HuH-7.5 (cell line): ENCODE data around the gene ANKRD11.
"Not testable (repeated sequence)": the region's sequence is repeated elsewhere in the genome, so short reads cannot be mapped to it uniquely, and the experiment has no call there.

ENCODE experiments used
- DNase-seq: peaks from one replicate; pipeline ENCODE4 v3.0.0; 2011; ENCODE audit warnings: low spot score

The ANKRD11 gene

DNA sequence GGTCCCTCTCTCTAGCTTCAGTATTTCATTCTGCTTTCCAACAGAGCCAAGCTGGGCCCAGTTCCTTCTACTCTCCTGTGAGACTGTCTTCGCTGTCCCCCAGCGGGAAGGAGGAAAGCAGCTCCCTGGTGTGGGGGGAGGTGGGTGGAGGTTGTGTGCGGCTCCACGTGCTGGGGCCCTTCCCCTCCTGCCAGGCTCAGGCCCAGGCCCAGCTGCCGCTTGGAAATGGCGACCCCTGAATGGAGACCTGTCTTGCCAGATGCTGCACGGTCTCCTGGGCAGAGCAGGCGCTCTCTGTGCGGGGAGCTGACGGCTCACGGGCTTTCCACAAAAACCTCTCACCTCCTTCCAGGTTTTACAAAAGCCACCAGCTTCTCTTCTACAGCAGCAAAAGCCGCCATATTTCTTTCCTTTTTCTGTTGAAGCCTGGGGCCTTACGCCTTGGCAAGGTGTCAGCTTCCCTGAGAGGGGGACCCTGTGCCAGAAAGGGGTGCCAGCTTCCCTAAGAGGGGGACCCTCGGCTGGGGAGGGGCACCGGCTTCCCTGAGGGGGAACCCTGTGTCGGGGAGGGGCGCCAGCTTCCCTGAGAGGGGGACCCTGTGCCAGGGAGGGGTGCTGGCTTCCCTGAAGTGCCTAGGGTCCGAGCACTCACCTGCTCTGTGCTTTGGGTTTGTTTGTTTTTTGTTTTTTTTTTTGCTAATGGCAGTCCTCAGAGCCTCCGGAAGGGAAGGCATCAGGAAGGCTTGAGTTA, 225.4 kb downstream of the ANKRD11 start:
- no peak for DNase-seq

DNA sequence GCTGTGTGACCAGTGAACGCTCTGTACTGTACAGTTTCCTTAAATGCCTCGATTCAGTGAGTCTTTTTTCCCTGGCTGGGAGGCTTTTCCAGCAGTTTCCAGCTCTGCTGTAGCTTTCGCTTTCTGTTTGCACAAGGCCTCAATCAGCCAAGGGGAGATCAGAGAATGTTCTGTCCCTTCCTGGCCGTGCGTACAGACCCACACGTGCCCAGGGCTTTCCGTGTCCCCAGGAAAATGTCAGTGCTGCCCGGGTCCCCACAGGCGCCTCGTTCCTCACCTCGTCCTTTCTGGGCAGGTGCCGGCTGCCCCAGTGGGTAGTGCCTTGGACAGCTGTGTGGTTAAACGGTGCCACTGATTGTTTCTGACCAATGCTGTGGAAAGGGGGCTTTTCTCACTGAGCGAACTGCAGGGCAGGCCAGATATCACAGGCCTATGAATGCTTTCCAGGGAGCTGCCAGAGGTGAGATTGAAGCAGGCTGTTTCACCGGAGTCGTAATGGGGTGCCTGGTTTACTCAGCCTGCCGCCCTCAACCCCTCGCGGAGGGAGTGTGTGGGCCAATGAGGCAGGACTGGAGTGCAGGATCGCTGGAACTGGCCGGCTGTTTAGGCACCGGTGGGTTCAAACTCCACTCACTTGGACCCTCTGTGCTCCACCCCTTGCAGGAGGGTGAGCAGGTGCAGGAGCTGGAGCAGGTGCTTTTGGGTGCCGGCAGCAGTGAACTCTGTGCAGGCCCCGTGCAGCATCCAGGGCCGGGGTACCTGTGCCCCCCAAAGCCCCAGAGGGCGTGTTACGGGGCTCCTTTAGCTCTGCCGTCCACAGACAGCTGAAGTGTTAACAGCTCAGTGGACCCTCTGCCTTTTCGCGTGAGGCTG, 228.4 kb downstream of the ANKRD11 start:
- DNase-seq = no peak

DNA sequence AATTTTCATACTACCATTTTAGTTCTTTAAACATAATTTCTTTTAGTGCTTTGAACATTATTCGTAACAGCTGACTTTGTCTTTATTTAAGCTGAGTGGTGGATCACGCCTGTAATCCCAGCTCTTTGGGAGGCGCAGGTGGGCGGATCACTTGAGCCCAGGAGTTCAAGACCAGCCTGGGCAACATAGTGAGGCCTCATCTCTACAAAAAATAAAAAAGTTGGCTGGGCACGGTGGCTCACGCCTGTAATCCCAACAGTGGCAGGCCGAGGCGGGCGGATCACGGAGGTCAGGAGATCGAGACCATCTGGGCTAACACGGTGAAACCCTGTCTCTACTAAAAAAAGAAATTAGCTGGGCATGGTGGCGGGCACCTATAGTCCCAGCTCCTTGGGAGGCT, 230.5 kb downstream of the ANKRD11 start:
- not testable (repeated sequence) for DNase-seq

DNA sequence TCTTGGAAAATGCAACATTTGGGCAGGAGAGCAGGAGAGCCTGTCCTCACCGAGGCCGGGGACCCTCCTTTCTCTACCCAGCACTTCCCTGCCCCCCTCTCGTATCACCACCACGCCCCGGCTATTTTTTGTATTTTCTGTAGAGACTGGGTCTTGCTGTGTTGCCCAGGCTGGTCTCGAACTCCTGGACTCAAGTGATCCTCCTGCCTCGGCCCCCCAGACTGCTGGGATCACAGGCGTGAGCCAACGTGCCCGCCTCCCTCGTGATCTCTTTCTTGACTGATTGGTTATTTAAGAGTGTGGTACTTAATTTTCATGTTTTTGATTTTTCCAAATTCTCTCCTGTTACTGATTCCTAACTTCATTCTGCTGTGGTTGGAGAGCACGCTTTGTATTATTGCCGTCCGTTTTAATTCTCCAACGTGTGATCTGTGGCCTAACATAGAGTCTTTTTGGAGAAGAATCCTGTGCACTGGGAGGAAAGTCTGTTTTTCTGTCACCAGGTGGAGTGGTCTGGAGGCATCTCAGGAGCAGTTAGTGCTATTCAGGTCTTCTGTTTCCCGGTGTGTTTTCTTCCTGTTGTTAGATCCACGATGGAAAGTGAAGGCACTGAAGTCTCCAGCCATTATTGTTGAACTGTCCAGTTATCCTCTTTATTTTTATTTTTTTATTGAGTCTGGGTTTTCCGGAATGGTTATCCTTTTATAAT, 232.4 kb downstream of the ANKRD11 start:
- DNase-seq = peak; percentile 87

DNA sequence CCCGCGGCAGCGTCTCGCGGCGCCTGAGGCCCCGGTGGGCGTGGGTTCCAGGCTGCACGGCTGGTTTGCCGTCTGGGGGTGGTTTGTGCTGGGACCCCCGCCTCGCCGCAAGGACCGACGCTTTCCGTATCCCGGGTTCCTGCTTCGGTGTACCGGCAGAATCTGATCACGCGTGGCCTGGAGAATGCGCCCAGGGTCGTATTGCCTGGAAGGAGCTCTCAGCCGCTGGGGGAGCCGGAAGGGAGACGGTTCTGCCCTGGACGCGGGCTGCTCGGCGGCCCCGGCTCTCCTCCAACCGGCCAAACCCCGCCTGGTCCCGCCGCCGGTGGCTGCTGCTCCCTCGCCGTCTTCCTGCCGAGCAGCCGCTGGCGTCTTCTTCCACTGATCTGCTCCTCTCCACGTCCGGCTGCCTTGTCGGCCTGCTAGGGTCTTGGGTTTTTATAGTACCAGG, 233.1 kb downstream of the ANKRD11 start:
- peak; percentile 82 for DNase-seq

DNA sequence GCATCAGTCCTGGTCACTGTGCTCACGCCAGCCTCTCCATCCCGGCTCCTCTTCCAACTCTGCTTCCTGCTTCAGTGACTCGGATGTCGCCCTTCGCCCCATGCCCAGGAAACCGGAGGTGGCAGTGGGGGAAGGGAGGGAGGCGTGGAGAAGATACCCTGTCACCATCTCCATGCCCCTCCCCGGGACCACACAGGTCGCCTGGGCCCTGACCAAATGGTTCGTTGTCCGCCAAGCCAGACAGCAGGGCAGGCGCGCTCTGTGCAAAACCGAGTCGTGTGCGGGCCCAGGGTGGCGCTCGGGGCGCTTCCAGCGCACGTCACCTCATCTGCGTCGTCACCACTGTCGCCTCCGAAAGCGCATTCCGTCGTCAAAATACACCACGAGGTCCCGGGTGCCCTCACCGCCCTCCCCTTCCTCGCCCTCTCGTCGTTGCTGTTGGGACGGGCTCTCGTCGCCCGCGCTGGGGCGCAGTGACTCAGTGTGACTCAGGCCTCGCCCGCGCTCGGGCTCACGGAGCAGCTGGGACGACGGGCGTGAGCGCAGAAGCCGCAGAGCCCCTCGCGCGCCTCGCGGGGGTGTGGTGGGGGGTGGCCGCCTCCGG, 233.6 kb downstream of the ANKRD11 start:
- DNase-seq = peak; percentile 83

DNA sequence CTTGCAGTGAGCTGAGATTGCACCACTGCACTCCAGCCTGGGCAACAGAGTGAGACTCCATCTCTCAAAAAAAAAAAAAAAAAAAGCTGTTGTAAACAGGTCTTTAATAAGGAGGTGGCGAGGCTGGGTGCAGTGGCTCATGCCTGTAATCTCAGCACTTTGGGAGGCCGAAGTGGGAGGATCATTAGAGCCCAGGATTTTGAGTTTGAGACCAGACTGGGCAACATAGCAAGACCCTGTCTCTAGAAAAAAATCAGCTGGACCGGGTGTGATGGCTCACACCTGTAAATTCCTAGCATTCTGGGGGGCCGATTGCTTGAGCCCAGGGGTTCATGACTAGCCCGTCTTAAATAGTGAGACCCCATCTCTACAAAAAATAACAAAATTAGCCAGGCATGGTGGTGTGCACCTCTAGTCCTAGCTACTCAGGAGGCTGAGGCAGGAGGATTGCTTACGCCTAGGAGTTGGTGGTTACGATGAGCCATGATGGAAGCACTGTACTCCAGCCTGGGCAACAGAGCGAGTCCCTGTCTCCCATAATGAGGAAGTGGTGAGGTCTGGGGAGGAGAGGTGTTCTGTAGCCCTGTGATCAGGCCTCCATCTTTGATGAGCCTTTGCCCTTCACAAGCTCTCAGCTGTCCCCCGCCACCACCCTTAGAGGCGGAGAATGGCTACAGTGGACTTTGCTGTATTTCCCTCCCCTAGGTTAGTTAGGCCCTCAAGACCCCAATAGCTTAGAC, 236.6 kb downstream of the ANKRD11 start:
- DNase-seq = no peak

DNA sequence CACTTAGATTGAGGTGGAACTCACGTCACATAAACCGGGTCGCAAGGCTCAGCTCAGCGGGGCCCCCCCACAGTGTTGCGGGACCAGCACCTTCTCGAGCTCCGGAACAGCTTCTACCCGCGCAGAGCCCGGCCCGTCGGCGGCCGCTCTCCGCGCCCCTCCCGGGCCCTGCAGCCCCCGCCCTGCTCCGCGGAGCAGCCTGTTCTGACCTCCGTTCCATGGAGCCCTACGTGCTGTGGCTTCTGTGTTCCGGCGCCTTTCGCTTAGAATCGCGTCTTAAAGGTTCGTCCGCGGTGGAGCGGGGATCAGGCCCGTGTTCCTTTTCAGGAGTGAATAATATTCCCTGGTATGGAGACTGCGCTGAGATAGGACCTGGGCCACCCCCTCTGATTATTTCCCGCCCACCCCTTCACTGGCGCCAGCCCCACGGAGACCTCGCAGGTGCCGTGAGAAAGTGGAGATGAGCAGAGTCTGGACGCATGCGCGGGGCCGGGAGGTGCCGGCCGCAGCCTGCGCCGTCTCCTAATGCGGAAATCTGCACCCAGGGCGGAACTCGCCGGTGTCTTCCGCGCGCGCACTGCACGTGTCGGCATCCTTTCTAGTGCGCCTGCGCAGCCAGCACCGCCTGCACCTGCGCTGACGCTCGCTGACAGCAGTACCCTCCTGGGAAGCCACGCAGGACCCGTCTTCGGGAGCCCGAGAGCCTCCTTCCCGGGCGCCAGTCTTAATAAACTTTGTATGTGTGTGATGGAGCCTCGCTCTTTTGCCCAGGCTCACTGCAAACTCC, 242.0 kb downstream of the ANKRD11 start:
- DNase-seq = no peak

DNA sequence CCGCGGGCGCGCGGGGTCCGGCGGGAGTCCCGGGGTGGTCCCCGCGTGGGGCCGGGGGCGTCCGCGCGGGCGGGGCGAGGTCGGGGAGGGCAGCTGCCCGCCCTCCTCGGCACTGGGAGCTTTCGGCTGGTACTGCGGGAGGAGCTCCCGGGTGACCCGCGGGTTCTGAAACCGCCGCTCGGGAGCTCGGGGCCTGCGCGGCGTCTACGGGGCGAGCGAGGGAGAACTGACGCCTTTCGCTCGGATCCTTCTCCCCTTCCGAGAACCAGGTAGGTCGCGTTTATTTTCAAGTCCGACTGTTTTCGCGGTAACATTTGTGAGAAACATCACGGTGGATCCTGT, 242.7 kb downstream of the ANKRD11 start:
- not testable (repeated sequence) for DNase-seq

DNA sequence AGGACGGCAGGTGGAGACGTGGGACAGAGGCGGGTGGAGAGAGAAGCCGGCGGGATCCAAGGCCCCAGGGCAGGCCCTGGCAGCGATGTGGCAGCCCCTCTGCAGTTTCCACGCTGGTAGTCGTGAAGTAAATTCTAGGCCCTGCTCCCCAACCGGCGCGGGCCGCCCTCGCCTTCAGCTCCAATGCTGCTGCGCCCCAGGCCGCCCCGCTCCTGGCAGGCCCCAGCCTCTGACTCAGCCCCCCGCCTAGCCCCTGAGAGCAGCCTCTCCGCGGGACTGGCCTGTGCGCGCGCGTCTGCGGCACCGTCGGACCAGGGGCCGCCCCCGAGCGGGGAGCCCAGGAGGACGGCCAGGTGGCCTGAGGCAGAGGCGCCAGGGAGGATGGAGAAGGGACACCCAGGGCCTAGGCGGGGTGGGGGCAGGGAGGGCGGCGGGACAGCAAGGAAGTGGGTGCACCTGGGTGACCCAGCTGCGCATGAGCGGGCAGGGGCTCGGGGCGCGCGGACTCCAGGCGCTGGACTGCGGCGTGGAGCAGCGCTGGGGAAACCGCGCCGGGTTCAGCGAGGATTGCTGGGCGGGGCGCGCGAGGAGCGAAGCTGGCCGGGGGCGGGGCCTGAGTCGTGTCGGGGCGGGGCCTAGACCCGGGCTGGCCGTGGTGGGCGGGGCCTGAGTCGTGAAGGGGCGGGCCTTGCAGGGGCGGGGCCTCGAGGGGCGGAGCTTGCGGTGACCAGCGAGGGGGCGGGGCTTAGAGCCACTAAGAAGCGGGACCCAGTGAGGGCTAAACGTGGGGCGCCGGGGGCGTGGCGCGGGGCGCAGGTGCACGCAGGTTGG, 243.2 kb downstream of the ANKRD11 start:
- peak; percentile 98 for DNase-seq

DNA sequence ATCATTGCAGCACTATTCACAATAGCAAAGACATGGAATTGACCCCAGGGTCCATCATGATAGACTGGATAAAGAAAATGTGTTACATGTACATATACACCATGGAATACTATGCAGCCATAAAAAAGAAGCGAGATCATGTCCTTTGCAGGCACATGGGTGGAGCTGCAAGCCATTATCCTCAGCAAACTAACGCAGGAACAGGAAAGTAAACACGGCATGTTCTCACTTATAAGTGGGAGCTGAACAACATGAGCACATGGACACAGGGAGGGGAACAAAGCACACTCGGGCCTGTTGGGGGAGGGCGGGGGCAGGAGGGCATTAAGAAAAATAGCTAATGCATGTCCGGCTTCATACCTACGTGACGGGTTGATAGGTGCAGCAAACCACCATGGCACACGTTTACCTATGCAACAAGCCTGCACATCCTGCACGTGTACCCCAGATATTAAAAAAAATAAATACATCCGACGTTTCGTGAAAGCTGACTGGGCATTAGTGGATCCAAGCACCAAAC, 243.9 kb downstream of the ANKRD11 start:
- no peak for DNase-seq

DNA sequence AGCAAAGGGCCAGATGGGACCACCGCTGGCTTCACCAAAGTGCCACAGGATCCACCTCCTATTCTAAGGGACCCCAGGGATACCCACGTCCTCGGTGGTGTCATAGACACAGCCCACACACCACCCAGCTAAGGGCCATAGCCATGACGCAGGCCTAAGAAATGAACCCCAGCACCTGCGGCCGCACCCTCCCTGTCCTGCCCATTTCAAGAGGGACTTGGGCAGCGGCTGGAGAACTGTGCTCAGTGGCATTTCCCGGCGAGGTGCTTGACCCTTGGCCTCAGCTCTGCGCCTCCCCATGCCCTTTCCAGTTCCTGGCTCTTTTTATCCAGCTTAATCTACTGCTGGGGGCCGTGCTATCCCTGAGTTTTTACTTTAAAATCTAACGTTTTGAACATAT, 245.6 kb downstream of the ANKRD11 start:
- DNase-seq = no peak

DNA sequence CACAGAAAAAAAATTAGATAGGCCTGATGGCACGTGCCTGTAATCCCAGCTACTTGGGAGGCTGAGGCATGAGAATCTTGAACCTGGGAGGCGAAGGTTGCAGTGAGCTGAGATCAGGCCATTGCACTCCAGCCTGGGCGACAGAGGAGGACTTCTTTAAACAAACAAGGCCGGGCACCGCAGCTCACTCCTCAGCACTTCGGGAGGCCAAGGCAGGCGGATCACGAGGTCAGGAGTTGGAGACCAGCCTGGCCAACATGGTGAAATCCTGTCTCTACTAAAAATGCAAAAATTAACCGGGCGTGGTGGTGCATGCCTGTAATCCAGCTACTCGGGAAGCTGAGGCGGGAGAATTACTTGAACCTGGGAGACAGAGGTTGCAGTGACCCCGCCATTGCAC, 246.1 kb downstream of the ANKRD11 start:
- not testable (repeated sequence) for DNase-seq

DNA sequence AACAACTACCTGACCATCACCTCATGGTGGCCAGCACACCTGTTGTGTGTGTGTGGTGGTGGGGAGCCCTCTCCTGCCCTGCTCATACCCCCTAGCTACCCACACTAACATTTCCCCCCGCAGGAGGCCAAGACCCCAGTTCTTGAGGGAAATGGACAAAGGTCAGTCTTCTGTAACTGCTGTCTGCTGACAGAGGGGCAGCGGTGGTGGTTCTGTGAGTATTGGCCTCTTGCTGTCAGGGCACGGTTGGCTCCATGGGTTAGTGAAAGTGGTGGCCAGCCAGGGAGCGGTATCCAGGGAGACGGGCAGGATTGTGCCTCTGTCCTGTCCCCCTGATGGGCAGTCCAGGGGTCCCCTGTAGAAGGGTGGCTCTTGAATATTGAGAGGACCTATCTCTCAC, 246.7 kb downstream of the ANKRD11 start:
- DNase-seq = no peak

DNA sequence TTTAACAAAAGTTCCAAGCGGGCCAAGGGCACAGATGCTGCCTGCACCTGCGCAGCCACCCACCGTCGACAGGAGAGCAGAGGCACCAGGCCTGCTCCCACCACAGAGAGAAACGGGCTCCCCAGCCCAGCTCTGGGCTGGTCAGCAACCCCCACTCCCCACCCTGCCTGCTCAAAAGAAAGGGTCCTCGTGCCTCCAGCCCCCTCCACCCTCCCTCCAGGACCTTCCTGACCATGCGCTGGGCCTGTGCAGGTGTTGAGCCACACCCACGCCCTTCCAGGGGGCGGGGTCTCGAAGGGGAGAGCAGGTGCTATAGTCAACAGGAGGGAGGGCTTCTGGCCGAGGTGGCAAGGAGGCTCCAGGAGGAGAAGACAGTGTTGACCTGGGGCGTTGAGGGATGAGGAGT, 247.6 kb downstream of the ANKRD11 start:
- DNase-seq = no peak

DNA sequence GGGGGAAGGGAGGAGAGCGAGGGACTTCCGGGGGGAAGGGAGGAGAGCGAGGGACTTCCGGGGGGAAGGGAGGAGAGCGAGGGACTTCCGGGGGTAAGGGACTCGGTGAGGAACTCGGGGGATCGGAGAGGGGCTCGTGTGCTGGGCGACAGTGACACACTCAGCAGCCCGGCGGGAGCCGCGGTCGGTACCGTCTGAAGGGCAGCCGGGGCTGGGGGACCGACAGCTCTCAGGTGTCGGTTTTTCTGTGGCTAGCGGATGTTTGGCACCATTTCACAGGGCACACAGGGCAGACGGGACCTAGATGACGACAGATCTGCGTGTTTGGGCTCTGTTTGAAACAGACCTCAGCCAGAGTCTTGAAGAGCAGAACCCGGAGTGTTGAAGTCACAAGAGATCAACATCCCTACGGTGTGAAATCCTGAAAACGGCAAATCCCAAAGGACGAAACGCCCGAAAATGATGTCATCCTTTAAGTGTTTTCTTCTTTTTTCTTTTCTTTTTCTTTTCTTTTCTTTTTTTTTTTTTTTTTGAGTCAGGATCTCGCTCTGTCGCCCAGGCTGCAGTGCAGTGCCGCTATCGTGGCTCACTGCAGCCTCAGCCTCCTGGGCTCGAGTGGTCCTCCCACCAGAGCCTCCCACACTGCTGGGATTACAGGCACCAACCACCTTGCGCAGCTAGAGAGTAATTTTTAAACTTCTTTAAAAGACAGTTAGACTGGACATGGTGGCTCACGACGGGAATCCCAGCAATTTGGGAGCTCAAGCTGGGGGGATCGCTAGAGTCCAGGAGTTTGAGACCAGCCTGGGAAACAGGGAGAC, 249.0 kb downstream of the ANKRD11 start:
- peak; percentile 94 for DNase-seq

DNA sequence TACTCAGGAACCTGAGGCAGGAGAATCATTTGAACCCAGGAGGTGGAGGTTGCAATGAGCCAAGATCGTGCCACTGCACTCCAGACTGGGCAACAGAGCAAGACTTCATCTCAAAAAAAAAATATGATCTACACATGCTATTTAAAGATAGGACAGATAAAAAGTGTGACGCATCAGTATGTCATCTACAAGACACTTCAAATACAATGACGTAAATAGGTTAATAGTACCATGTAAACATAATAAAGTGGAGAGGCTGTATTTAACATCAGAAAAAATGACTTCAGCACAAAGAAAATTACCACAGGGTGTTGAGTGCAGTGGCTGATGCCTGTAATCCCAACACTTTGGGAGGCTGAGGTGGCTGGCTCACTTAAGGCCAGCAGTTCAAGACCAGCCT, 252.6 kb downstream of the ANKRD11 start:
- DNase-seq = no peak

DNA sequence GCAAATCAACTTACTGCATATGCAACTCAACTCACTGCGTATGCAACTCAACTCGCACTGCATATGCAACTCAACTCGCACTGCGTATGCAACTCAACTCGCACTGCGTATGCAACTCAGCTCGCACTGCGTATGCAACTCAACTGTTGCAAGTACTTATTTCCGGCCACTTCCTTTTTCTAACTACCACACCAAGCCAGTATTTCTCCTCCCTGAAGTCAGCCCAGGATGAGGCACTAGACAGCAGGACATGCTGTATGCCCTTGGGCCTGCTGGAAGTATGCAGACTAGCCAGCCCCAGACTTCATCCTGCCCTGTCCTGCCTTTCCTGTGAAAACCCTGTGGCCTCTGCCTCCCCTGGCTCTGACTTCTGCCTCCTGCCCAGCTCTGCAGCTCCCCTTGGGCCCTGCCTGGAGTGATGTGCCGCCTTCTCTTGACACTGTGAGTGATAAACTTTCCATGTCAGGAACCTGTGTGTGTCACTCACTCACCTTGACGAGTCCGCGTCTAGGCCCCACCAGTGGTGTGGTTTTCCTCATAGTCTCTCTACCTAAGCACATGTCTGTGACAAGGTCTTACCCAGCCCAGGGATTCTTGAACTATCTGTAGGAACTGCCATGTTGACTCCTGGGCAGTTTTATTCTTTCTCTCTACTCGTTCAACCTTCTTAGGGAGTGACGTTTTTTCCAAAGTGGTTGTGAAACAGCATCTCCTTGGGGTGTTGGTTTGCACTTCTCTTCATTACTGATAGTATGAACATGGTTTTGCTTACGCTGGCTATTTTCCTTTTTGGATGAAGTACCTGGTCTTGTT, 256.5 kb downstream of the ANKRD11 start:
- no peak for DNase-seq
